Measurements from ENCODE around the gene CRELD2. TPM values are rescaled to one million over a fixed set of nuclear protein-coding genes. Genes with fewer than 3 reads are reported as not detected.

CRELD2 gene
- total RNA-seq, 2 donors from 2014 or later = 27.5 to 45.4 TPM

DNA sequence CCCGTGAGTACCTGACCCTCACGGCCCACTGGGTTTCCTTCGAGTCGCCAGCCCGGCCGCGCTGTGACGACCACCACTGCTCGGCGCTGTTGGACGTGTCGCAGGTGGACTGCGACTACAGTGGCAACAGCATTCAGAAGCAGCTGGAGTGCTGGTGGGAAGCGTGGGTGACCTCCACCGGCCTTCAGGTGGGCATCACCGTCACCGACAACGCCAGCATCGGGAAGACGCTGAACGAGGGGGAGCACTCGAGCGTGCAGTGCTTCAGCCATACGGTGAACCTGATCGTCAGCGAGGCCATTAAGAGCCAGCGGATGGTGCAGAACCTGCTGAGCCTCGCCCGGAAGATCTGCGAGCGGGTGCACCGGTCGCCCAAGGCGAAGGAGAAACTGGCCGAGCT is 32.6 kb upstream of the CRELD2 start:
- peak; percentile 74 for DNase-seq (ENCODE audit: low spot score)
- intact Hi-C loops (cut with DNase I) = loop anchor here in 1 of 2 donors (5.0 kb wide), 1 partner anchor 211 kb away; no protein-coding TSS in a partner anchor

DNA sequence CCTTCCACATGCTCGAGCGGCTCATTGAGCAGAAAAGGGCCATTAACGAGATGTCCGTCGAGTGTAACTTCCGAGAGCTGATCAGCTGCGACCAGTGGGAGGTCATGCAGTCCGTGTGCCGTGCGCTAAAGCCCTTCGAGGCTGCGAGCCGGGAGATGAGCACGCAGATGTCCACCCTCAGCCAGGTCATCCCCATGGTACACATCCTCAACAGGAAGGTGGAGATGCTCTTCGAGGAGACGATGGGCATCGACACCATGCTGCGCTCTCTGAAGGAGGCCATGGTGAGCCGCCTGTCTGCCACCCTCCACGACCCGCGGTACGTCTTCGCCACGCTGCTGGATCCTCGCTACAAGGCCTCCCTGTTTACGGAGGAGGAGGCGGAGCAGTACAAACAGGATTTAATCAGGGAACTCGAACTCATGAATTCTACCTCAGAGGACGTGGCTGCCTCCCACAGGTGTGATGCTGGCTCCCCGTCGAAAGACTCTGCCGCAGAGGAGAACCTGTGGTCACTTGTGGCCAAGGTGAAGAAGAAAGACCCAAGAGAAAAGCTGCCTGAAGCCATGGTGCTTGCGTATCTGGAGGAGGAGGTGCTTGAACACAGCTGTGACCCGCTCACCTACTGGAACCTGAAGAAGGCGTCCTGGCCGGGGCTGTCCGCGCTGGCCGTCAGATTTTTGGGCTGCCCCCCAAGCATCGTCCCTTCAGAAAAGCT is 31.9 kb upstream of the CRELD2 start:
- DNase-seq (ENCODE audit: low spot score) = peak; percentile 65
- intact Hi-C loops (cut with DNase I) = loop anchor here in 1 of 2 donors (5.0 kb wide), 1 partner anchor 211 kb away; no protein-coding TSS in a partner anchor

DNA sequence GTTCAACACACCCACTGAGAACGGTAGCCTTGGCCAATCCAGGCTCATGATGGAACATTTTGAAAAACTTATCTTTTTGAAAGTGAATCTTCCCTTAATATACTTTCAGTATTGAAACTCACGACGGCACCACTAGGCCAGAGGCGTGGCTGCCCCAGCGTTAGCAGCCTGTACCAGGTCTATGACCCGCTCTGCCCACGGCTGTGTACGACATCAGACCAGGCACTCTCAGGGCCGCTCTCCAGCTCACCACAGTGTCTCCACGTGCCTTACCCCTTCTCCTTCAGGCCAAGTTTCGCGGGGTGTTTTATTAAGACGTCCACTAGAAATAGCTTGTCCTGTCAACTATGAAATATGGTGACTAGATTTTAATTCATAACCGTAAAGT is 31.4 kb upstream of the CRELD2 start:
- DNase-seq (ENCODE audit: low spot score) = peak; percentile 48
- intact Hi-C loops (cut with DNase I) = loop anchor here in 1 of 2 donors (5.0 kb wide), 1 partner anchor 210 kb away; no protein-coding TSS in a partner anchor

DNA sequence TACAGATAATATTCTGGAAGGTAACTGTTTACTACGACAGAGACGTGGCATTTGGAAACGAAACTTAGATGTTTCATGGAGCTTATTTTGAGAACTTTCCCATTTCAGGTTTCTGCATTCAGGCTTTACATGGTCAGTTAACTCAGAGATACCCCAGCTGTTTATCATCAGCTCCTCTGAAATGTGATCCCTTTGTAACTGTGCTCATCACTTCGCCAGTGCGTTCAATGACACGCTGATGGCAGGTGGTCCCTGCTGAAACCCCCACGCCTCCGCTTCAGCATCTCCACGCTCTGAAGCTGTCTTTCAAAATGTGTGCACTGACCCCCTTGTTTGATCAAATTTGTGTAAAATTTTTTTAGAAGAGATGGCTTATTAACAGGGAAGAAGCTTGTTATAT is 30.7 kb upstream of the CRELD2 start:
- DNase-seq (ENCODE audit: low spot score) = peak; percentile 10
- intact Hi-C loops (cut with DNase I) = loop anchor here in 1 of 2 donors (5.0 kb wide), 1 partner anchor 210 kb away; no protein-coding TSS in a partner anchor

DNA sequence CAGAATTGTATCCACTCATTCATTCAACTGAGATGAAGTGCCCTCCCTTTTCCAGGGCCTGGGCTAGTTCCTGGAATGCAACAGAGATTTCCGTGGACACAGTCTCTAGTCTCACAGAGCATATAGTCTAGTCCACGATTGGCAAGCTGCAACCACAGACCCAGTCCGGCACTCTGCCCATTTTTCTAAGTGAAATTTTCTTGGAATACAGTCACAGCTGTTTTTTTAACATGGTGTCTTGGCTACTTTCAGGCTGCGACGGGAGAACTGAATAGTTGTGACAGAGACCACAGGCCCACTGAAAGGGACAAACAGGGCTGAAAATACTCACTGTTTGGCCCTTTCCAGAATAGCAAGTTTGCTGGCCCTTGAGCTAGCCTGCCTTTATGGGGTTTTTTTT is 29.4 kb upstream of the CRELD2 start:
- no peak for DNase-seq (ENCODE audit: low spot score)
- intact Hi-C loops (cut with DNase I) = loop anchor here in 1 of 2 donors (5.0 kb wide), 1 partner anchor 208 kb away; no protein-coding TSS in a partner anchor

DNA sequence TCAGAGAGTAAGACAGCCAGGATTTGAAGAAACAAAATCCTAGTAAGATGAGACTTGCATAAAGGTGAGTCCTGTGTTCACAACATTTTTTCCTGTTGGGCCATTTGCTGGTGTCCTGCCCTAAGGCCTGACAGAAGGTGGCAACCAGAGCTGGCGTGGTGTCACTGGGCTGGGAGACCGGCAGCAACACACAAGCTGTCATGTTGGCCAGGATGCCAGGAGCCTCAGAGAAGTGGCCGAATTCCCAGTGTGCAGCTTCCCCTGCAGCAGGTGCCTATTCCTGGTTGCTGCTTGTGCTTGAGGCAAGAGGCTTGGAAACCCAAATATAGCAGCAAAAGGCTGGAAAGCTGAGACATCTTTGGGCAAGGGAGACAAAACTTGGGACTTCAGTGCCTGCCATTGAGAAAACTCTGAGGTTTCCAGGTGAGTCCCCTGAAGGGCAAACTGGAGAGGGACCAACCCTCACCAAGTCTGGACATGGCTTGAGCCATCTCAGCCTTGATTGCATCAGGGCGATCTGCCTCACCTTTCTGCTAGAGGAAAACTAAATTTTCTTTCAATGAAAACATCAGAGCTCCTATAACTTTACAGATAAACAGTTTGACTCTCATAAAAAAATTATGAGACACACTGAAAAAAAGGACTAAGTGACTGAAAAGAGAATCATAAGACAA is 26.1 kb upstream of the CRELD2 start:
- intact Hi-C loops (cut with DNase I) = no loop called here
- peak; percentile 57 for DNase-seq (ENCODE audit: low spot score)

DNA sequence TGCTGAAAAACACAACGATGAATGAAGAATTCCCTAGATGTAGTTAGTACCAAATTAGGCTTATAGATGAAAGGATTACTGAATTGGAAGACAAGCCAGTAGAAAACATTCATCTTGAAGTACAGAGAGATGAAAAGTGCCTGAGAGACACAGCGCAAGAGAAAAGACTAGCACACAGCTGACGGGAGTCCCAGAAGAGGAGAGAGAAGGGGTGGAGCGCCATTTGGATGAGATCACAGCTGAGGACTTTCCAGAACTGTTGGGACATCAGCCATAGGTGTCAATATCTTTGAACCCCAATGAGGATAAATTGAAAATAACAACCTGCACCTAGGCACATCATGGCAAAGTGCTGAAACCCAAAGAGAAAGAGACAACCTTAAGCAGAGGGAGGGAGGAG is 25.4 kb upstream of the CRELD2 start:
- intact Hi-C loops (cut with DNase I) = no loop called here
- DNase-seq (ENCODE audit: low spot score) = no peak

DNA sequence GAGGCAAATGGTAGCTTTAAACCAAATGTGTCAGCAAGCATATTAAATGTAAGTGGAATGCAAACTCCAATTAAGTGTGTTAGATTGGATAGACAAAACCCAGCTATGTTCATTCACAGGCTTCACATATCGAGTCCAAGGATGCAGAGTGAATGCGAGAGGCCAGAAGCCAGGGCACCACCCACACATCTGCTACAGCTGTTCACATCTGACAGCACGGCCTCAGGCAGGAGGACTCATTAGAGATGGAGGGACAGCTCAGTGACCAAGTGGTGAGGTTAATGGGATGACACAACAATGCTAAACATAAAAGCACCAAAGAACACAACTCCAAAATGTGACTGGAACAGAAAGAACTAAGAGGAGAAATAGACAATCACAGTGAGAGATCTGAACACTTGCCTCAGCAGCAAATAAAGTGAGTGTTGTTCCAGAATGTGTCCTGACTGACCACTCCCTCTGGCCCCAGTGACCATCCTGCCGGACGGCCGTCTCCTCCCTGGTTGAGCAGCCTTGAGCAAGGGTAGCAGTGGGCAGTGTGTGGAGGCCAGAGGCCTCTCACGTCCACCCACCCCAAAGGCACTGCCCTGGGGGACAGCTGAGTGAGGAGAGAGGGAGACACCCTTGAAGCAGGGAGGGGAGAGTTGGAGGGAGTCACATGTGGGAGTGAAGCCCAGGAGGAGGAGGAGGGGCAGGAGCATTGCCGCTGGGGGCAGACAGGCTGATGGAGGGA is 23.9 kb upstream of the CRELD2 start:
- DNase-seq (ENCODE audit: low spot score) = peak; percentile 65
- intact Hi-C loops (cut with DNase I) = no loop called here

DNA sequence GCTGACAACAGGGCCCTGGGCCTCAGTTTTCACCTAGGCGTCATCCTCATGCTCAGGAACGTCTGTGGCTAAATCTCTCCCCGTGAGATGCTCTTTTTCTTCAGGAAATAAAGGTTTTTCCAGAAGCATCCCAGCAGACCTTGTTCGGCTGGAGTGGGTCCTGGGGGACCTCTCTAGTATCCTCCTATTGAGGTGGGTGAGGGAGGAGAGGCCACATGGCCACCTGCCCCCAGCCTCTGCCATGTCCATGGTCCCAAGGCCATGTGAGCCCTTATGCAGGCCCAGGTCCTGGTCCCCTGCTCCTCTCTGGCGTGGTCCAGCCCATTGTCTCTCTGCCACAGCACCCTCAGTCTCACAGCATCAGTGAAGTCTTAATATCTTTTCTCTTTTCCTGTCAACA is 22.2 kb upstream of the CRELD2 start:
- intact Hi-C loops (cut with DNase I) = no loop called here
- DNase-seq (ENCODE audit: low spot score) = peak; percentile 67

DNA sequence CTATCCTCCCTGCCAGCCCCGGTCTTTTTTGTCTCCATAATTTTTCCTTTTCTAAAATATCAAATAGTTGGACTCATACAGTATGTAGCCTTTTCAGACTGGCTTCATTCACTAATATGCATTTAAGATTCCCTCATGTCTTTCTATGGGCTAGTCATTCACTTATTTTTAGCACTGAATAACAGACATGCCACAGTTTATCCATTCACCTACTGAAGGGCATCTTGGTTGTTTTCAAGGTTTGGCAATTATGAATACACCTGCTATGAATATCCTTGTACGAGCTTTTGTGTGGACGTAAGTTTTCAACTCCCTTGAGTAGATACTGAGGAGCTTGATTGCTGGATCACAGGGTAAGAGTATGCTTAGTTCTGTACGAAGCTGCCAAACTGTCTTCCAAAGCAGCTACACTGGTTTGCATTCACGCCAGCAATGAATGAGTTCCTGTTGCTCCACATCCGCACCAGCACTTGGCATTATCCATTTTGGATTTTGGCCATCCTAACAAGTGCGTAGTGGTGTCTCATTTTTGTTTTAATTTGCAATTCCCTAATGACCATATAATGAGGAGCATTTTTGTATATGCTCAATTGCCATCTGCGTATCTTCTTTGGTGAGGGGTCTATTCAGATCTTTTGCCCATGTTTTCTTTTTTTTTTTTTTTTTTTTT is 21.3 kb upstream of the CRELD2 start:
- intact Hi-C loops (cut with DNase I) = no loop called here
- DNase-seq (ENCODE audit: low spot score) = no peak

DNA sequence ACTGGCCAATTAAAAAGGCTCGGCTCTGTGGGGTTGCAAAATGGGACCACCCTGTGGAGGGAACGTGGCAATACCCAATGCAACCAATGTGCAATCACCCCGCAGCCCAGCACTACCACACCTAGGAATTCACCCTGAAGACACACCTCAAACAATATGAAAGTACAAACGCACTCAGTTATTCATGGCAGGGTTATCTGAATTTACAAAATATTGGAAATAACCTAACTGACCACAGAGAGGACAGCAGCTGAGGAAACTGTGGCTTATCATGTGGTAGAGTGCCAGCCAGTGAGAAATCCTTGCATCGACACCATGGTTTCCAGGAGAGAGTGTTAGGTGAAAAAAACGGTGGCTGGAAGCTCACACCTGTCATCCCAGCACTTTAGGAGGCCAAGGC is 18.9 kb upstream of the CRELD2 start:
- intact Hi-C loops (cut with DNase I) = no loop called here
- DNase-seq (ENCODE audit: low spot score) = peak; percentile 6

DNA sequence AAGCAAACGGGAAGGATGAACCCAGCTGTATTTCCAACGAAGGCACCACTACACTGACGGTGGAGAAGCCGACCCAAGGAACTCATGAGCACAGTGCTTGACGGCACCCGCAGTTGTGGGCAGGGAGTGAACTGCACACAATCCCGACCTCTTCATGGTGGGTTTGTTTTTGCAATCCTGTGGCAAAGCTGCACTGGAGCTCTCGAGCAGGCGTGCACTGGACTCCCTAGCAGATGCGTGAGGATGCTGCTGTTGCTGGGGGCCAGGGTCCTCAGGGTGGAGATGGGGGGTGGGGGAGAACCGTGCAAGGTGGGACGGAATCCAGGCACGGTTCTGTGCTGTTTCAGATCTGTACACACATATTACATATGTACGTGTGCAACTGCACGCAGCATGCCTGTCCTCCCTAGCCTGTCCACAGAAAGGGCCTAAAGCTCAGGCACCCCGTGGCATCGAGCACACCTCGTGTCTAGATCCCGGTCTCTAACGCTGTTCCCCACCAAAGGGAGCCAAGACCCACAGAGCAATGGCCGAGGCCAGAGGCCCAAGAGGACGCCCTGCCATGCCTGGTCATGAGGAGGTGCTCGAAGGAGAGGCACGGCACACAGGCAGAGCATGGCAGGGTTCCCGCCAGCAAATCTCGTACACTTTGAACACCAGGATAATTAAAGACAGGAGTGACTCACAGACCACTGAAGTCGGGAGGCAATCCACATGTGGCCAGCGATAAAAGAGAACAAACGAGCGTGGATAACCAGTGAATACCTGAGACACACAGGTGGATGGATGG is 17.8 kb upstream of the CRELD2 start:
- DNase-seq (ENCODE audit: low spot score) = peak; percentile 62
- intact Hi-C loops (cut with DNase I) = no loop called here

DNA sequence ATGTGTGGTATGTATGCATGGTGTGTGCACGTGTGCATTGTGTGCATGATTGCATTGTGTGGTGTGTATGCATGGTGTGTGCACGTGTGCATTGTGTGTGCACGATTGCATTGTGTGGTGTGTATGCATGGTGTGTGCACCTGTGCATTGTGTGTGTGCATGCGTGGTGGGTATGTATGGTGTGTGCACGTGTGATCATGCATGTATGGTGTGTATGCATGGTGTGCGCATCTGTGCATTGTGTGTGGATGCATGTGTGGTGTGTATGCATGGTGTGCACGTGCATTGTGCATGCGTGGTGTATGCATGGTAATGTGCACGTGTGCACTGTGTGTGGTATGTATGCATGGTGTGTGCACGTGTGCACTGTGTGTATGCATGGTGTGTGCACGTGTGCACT is 17.0 kb upstream of the CRELD2 start:
- no peak for DNase-seq (ENCODE audit: low spot score)
- intact Hi-C loops (cut with DNase I) = no loop called here

DNA sequence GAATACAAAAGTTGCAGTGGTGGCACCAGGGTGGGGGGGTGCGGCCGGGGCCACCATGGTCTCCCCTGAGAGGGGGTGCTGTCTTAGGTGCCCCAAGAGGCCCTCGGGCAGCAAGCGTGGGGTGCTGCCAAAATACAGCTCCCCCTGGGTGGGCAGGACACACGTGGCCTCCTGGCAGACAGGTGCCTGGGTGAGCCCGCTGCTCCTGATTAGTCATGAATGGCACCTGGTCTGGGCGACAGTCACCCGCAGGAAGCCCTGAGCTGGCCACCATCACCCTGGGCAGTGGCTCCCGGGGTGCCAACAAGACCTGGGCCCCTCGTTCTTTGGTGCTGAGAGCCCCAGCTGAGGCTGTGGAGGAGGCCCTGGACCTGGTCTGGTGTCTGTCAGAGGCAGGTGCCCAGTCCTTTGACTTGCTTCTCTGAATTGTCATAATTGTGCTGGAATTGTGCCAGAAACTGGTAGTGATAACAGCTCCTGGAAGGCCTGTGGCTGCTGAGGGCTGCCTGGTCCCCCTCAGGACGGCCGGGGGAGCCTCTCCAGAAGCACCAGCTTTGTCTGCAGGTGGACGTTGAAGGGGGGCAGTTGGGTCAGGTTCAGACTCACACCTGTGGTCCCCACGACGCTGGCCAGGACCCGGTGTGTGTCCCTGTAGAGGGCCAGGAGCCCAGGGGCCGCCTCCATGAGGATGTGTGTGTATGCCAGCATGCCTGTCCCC is 15.0 kb upstream of the CRELD2 start:
- intact Hi-C loops (cut with DNase I) = no loop called here

DNA sequence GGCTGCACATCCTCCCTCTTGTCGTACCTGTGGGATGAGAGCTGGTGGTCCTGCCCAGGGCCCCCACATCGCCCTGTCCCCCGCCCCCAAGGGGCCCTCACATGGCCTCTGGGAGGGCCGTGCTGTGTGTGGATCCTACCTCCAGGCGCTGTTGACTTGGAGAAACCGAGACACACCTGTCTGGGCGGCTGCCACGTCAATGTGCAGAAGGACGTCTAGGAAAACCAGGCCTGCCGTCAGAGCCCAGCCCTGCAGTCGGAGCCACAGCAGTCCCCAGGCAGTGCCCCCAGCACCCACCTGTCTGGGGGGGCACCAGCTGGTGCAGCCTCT is 14.4 kb upstream of the CRELD2 start:
- intact Hi-C loops (cut with DNase I) = no loop called here
- no peak for DNase-seq (ENCODE audit: low spot score)

More for the DNA sequence above, 15.0 kb upstream of the CRELD2 start:
- peak; percentile 46 for DNase-seq (ENCODE audit: low spot score)

DNA sequence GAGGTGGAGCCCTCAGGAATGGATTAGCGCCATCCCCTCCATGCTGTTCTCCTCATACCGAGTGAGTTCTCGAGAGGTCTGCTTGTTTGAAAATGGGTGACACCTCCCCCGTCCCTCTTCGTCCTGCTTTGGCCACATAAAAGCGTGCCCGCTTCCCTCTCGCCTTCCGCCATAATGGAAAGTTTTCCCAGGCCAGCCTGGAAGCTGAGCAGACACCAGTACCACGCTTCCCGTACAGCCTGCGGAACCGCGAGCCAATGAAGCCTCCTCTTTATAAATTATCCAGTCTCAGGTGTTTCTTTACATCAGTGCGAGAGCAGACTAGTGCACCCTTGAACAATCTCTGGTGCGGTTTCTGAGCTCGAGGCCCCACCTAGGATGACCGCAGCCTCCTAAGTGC is 13.0 kb upstream of the CRELD2 start:
- intact Hi-C loops (cut with DNase I) = no loop called here
- DNase-seq (ENCODE audit: low spot score) = no peak

DNA sequence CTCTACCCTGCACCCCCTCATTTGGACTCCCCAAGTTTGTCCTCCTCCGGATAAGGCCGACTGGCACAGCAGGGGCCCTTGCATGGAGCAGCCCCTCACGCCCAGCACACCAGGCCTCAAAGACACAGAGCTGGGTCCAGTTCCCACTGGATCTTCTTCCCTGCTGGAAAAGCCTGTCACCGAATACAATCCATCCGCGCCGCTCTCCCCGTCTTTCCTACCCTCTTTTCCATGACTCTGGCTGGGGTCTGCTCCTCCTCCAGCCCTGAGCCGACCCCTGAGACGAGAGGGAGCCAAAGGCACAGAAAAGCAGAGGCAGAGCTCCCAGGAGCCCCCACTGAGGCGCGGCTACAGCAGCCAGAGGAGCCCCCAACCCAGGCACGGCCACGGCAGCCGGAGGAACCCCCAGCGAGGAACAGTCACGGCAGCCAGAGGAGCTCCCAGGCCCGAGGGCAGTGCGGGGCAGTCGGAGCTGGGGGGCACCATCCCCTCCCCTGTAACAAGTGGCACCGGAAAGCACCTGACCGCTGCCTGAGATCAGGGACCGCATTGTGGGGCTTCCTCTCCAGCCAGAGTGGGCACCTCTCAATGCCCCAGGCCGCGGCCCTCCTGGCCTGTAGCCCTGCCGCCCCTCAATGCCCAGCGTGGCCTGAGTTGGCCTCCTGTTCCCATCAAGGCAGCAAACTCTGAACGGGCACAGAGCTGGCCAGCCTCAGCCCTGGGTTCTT is 12.2 kb upstream of the CRELD2 start:
- no peak for DNase-seq (ENCODE audit: low spot score)
- intact Hi-C loops (cut with DNase I) = no loop called here

All from posterior vena cava (tissue), 2 donors.